AG04449 (cell line): ENCODE data around the gene LINGO3.

Source experiments
- CTCF ChIA-PET: fragments of 350-600 bp; formaldehyde crosslinking; extraction: SDS; loops from one replicate; lab custom pipeline; 2021; ENCODE audit warnings: antibody characterized with exemption; lab: Yijun Ruan, JAX
- POLR2A ChIA-PET: fragments of 400-600, 350-600 bp; formaldehyde crosslinking; extraction: SDS; loops from one replicate; lab custom pipeline; 2020; ENCODE audit warnings: antibody characterized with exemption, inconsistent platforms; lab: Yijun Ruan, JAX
- DNase-seq: peaks from one replicate; pipeline ENCODE4 v3.0.0-alpha.2; 2010; ENCODE audit warnings: low read depth, low spot score
- H3K4me3 ChIP-seq: 2 replicates; pipeline ENCODE4 v1.5.1; 2011; ENCODE audit warnings: low read depth, mild to moderate bottlenecking, control low read depth, low read length
- TF ChIP-seq, protein P1 (sequence below): IDR thresholded peaks from one replicate; pipeline ENCODE4 v1.5.1; 2011; ENCODE audit warnings: mild to moderate bottlenecking, moderate library complexity, low read length, control low read depth, inconsistent platforms; ENCODE audit not compliant: insufficient read depth; ENCODE audit errors: missing control alignments

The LINGO3 gene

DNA sequence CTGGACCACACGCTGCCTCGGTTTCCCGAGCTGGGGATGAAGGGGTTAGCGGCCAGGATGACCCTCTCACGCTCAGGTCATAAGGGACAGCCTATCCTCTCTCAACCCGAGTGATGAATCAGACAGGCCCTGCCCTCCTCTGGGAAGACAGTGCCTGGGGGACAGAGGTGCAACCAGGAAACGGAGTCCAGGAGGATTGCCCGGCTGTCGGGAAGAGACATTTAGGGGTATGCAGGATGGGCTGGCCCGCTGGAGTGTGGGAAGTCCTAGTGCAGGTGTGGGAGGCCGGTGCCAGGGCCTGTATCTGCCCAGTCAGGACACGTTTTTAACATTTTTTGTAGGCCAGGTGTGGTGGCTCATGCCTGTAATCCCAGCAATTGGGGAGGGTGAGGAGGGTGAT lies 12.1 kb upstream of the LINGO3 start:
- H3K4me3 ChIP-seq = no peak overlapping the region
- DNase-seq = no peak
- TF ChIP-seq, protein P1, sequence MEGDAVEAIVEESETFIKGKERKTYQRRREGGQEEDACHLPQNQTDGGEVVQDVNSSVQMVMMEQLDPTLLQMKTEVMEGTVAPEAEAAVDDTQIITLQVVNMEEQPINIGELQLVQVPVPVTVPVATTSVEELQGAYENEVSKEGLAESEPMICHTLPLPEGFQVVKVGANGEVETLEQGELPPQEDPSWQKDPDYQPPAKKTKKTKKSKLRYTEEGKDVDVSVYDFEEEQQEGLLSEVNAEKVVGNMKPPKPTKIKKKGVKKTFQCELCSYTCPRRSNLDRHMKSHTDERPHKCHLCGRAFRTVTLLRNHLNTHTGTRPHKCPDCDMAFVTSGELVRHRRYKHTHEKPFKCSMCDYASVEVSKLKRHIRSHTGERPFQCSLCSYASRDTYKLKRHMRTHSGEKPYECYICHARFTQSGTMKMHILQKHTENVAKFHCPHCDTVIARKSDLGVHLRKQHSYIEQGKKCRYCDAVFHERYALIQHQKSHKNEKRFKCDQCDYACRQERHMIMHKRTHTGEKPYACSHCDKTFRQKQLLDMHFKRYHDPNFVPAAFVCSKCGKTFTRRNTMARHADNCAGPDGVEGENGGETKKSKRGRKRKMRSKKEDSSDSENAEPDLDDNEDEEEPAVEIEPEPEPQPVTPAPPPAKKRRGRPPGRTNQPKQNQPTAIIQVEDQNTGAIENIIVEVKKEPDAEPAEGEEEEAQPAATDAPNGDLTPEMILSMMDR = no peak
- POLR2A ChIA-PET = no interaction called here
- CTCF ChIA-PET = interaction anchor here (1.6 to 2.1 kb wide), 2 partner anchors 84 to 164 kb away, joined by 4 to 5 read pairs; partner anchors contain the start of gene PLEKHJ1

DNA sequence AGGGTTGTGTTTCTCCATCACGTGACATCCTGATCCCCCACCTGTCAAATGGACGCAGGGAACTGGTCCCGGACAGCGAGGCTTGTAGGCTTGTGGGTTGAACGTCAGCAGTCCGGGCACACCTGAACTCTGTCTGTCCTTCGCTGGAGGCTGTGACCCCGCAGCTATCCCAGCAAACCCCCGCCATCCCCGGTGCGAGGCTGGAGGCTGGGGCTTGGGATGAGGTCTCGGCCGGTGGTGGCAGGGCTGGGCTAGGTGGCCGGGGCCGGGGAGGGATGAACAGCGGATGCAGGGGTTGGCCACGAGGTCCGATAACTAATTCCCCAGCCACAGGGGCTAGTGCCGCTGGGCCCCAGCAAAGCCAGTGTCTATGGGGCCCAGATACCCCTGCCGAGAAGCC lies 11.6 kb upstream of the LINGO3 start:
- no peak for DNase-seq
- CTCF ChIA-PET = interaction anchor here (0.7 to 2.1 kb wide), 3 partner anchors 84 to 163 kb away, joined by 3 to 5 read pairs (median 4); partner anchors contain the start of gene PLEKHJ1
- TF ChIP-seq, protein P1 = no peak
- POLR2A ChIA-PET = no interaction called here
- H3K4me3 ChIP-seq = no peak overlapping the region

DNA sequence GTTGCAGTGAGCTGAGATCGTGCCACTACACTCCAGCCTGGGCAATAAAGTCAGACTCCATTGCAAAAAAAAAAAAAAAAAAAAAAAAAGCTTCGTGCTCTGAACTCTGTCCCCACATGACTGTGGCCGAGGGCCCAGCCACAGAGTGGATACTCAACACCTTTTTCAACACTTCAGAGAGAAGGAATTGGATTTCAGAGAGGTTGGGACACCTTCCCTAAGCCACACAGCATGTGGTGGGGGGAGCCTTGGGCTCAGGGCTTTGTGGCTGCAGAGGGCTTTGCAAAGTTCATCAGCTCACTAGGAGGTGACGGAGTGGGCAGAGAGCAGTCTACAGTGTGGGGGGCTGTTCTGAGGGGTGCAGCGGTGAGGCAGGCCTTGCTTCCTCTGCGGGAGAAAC lies 11.0 kb upstream of the LINGO3 start:
- TF ChIP-seq, protein P1 = no peak
- ChIA-PET POLR2A (interaction anchor here (0.6 kb wide), 1 partner anchor 9 kb away, joined by 3 read pairs; the partner anchor contains the start of genes LSM7 and SPPL2B), CTCF (interaction anchor here (0.7 to 2.1 kb wide), 4 partner anchors 9 to 163 kb away, joined by 3 to 8 read pairs (median 4); partner anchors contain the start of genes LSM7 and PLEKHJ1)
- no peak overlapping the region for H3K4me3 ChIP-seq
- no peak for DNase-seq

DNA sequence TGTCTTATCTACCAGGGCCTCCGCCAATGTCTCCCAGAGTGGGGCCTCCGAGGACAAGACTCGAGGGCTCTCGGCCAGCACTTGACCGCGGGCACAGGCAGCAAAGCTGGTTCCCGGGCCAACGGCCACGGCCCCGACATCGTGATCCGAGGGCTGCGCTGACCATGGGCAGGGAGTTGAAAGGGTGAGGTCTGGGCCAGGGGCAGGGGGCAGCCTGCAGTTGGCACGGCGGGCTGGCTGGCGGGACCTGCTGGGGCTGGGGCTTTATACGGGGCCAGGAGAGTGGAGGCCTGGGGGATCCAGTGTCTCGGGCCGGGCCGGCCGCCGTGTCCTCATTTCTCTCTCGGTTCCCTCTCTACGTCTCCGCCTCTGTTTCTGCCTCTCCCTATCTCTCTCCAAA lies 9.8 kb upstream of the LINGO3 start:
- DNase-seq = no peak
- POLR2A ChIA-PET = no interaction called here
- TF ChIP-seq, protein P1 = no peak
- CTCF ChIA-PET = interaction anchor here (0.9 to 4.3 kb wide), 4 partner anchors 10 to 163 kb away, joined by 3 to 71 read pairs (median 14); partner anchors contain the start of gene LSM7
- no peak overlapping the region for H3K4me3 ChIP-seq

GRCh38 chr19:2317300-2317699 lies 9.3 kb upstream of the LINGO3 start:
- DNase-seq = no peak
- no peak overlapping the region for H3K4me3 ChIP-seq
- CTCF ChIA-PET = interaction anchor here (1.0 to 4.3 kb wide), 11 partner anchors 8 to 389 kb away, joined by 3 to 71 read pairs (median 13); partner anchors contain the start of genes LSM7 and PLEKHJ1
- POLR2A ChIA-PET = no interaction called here
- TF ChIP-seq, protein P1 = no peak

- ChIA-PET CTCF (interaction anchor here (0.6 to 4.3 kb wide), 43 partner anchors 9 to 388 kb away, joined by 3 to 71 read pairs (median 5); partner anchors contain the start of genes AP3D1, DOT1L, LSM7 and PLEKHJ1), POLR2A (interaction anchor here (0.5 kb wide), 1 partner anchor 328 kb away, joined by 3 read pairs; no protein-coding TSS in a partner anchor)
- no peak for DNase-seq
- TF ChIP-seq, protein P1 = peak; percentile 84
- no peak overlapping the region for H3K4me3 ChIP-seq
Observed at GRCh38 chr19:2315818-2316353, 7.9 kb upstream of the LINGO3 start.
